Activated CD4-positive, CD25-positive, alpha-beta regulatory T cell treated with anti-CD3 and anti-CD28 coated beads, Interleukin-2, amount 50 U/mL, for 24 hours (primary cell): ENCODE results near the gene DAP3.
"Not testable (repeated sequence)": the region's sequence is repeated elsewhere in the genome, so short reads cannot be mapped to it uniquely, and the experiment has no call there.

Source experiments
- ATAC-seq, 2 donors: fragments of 150-1000 bp; cut with Tn5 transposase; one replicate each; pipeline ENCODE4 v1.10.0; 2021; ENCODE audit warnings: mild to moderate bottlenecking in 1 of 2, moderate library complexity in 1 of 2

Gene DAP3

DNA sequence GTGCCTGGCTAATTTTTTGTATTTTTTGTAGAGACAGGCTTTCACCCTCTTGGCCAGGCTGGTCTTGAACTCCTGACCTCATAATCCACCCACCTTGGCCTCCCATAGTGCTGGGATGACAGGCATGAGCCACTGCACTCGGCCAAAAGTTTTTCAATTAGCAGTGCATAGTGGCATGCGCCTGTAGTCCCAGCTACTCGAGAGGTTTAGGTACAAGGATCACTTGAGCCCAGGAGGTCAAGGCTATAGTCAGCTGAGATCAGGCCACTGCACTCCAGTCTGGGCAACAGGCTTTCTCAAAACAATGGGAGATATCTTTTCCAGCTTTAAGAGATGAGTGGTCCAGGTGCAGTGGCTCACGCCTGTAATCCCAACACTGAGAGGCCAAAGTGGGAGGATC is 30.8 kb downstream of the DAP3 start:
- ATAC-seq: no peak

DNA sequence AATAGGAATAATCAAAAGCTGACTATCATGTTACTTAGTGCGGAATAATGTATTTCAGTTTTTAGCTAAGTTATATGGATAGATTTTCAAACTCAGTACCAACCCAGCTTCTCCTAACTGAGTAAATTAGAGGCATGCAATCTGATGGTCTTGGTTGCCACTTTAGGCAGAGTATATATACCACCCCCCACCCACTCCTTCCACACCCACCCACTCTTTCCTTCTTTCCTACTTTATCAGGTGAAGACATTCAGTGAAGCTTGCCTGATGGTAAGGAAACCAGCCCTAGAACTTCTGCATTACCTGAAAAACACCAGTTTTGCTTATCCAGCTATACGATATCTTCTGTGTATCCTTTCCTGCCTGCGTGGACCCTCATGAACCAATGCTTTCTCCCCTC is 36.3 kb downstream of the DAP3 start:
- ATAC-seq: no peak

DNA sequence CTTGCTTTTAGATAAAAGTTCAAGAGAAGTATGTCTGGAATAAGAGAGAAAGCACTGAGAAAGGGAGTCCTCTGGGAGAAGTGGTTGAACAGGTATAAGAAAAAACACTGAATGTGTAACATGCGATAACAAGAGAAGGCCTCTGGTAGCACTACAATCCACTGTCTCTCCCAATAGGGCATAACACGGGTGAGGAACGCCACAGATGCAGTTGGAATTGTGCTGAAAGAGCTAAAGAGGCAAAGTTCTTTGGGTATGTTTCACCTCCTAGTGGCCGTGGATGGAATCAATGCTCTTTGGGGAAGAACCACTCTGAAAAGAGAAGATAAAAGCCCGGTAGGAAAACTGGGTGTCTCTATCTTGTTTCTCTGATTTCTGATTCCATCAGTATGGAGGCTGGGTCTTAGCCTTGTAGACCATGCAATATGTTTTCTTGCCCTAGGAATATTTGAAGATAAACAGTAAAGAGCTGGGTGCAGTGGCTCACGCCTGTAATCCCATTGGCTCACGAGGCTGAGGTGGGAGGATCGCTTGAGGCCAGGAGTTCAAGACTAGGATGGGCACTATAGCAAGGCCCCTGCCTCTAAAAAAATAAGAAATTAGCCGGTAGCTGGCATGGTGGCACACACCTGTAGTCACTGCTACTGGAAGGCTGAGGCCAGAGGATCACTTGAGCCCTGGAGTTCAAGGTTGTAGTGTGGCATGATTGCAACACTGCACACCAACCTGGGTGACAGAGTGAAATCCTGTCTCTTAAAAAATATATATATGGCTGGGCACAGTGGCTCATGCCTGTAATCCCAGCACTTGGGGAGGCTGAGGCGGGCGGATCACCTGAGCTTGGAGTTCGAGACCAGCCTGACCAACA is 40.4 kb downstream of the DAP3 start:
- no peak for ATAC-seq

DNA sequence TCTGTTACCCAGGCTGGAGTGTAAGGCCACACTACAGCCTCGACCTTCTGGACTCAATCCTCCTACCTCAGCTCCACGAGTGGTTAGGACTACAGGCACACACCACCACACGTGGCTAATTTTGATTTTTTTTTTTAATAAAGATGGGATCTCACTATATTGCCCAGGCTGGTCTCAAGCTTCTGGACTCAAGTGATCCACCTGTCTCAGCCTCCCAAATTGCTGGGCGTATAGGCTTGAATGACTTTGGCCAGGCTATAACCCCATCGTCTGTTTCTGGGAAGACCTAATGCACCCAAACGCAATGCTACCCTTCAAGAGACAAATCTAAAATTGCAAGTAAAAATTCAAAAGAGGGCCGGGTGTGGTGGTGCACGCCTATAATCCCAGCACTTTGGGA is 52.1 kb downstream of the DAP3 start:
- no peak for ATAC-seq

DNA sequence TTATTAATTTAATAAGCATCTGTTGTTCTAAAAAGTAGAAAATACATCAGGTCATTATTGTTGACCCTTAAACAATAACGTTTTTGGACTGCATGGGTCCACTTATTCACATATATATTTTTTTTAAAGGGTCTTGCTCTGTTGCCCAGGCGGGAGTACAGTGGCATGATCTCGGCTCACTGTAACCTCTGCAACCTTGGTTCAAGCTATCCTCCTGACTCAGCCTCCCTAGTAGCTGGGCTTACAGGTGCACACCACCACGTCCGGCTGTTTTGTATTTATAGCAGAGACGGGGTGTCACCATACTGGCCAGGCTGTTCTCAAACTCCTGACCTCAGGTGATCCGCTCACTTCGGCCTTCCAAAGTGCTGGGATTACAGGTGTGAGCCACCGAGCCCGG is 53.0 kb downstream of the DAP3 start:
- ATAC-seq: no peak

DNA sequence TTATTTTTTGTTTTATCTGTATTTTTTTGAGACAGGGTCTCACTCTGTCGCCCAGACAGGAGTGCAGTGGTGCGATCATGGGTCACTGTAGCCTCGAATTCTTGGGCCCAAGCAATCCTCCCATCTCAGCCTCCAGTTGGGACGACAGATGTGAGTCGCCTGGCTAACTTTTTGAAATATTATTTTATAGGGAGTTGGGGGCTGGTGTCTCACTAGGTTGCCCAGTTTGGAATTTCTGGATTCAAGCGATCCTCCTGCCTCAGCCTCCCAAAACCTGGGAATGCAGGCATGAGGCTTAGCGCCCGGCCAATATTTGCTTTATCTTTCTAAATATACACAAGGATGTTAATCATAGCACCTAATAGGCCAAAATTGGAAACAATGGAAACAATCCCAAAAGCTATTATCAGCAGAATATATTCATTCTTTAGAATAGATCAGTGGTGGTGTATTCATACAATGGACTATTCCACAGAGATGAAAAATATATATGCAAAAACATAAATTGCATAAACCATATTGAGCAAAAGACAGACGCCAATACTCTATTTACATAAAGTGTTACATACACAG is 55.9 kb downstream of the DAP3 start:
- ATAC-seq: no peak

DNA sequence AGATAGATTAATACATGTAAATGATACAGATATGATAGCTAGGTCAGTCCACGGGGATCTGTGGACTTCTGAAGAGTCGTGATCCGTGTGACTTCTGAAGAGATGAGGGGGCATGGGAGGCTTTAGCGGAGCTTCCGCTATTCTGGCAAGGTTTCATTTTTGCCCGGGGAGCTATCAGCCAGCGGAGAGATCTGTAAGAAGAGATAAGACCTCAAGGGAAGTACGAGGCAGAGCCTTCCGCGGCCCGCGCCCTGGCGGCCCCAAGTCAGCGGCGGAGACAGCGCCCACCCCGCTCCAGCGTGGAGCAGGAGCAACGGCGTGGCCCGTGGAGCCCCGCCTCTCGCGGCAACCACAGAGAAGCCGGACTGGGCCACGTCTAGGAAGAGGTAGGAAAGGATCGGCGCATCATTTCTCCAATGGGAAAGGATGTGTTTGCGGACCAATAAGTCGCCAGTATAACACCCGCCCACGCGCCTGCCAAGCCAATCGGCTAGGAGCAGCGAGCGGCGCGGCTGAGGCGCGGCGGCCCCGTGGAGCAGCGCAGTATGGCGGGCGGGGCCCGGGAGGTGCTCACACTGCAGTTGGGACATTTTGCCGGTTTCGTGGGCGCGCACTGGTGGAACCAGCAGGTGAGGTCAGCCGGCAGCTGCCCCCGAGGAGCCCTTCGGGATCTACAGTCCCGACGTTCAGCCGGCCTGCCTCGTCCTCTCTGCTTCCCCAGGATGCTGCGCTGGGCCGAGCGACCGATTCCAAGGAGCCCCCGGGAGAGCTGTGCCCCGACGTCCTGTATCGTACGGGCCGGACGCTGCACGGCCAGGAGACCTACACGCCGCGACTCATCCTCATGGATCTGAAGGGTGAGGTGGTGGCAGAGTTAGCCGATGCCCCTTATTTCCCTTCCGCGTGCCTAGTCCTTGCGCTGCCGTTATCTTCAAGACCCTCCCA is 56.7 kb downstream of the DAP3 start:
- ATAC-seq: peak; percentile 93 to 94

DNA sequence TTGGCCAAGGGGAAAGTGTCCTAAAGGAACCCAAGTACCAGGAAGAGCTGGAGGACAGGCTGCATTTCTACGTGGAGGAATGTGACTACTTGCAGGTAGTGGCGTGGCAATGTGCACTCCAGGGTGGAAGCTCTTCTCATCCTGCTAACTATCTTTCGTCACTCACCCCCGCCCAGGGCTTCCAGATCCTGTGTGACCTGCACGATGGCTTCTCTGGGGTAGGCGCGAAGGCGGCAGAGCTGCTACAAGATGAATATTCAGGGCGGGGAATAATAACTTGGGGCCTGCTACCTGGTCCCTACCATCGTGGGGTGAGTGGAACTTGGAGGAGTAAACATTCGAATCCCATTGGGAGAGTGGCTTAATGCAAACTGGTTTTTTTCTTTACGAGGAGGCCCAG is 58.7 kb downstream of the DAP3 start:
- ATAC-seq: not testable (repeated sequence)

DNA sequence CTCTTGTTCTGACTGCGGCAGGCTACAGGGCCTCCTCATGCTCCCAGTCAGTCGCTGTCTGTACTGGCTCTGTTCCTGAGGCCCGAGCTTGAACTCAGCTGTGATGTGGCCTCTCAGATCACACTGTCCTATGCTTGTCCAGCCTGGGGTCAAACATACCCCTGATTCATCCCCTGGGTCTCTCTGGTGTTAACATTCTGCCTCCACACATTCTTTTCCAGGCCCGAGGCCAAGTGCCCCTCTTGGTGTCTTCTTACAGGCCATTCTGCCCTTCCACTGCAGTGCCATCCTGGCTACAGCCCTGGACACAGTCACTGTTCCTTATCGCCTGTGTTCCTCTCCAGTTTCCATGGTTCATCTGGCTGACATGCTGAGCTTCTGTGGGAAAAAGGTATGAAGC is 59.2 kb downstream of the DAP3 start:
- not testable (repeated sequence) for ATAC-seq

DNA sequence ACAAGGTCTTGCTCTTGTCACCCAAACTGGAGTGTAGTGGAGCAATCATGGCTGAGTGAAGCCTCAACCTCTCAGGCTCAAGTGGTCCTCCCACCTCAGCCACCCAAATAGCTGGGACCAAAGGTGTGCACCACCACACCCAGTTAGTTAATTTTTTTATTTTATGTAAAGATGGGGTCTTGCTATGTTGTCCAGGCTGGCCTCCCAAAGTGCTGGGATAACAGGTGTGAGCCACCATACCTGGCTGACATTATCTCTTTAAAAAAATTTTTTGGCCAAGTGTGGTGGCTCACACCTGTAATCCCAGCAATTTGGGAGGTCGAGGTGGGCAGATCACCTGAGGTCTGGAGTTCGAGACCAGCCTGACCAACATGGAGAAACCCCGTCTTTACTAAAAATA is 70.1 kb downstream of the DAP3 start:
- not testable (repeated sequence) for ATAC-seq

DNA sequence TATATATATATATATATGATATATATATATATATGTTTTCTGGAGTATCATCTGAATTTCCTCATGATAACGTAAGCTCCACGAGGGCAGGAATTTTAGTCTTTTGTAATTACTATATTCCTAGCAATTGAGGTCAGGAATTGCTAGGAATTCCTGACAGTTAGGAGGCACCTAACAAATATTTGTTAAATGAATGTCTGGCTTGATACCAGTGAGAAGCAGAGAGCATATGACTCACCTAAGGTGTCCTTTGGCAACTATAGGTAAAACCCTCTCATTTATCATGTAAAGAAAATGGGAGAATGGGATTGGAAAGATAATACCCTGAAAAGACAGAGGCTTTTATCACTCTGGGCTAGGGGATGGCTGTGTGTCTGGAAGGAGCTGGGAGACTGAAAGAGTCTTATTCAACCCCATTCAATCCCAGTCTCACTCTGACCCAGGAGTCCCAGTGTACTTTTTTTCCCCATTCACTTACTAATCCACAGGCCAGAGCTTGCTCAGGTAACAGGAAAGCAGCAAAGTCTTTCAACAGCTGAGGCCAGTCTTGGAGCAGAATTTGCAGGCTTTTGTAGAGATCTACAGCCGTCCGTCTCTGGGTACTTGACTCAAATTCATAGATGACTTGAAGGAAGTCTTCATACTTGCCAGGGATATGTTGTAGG is 71.2 kb downstream of the DAP3 start:
- ATAC-seq: no peak

DNA sequence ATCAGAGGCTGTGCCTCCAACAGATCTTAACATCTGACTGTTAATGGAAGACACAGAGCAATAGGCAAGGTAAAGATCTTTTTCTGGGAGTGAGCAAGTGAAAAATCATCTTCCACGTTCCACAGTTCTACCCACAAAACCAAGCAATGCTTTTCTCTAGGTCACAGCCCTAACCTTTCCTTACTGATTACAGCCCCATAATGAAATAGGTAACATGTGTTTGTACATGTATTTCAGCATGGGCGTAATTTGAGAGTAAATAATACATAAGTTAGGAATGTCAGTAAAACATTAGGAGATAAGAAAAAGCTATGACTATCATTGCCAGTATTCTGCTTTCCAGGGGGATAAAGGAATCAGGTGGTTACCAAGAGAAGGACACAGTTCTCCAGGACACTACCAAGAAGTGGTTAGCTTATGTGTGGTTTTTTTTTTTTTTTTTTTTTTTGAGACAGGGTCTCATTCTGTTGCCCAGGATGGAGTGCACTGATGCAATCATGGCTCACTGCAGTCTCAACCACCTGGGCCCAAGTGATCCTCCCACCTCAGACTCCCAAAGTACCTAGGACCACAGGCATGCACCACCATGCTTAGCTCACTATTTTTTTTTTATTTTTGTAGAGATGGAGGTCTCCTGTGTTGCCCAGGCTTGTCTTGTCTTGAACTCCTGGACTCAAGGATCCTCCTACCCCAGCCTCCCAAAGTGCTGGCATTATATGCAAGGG is 72.0 kb downstream of the DAP3 start:
- ATAC-seq: no peak

DNA sequence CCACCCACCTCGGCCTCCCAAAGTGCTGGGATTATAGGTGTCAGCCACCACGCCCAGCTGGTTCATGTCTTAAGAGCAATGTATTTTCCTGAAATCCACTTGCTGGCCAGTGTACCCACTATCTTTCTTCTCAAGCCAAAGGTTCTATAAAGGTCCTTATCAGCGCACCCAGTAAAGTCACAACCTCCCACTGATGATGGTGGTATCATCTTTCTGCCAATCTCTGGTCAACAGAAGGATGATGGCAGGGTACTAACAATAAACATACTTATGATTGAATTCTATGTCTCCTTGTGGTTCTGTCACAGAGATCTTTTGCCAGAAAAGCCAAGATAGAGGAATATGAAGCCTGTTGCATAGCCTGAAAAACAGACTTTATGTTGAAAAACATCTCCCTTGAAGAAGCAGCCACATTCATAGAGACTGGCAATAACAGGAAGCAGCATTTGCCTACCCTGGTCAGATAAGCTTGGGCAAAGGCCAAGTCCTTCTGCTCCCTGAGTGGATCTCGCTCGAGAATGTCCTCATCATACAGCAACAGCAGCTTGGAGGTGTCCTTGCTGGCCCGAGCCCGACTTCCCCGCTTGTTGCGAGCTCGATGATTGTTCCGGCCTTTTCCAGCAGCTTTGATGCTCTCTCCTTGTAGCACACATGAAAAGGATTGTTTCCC is 73.0 kb downstream of the DAP3 start:
- ATAC-seq: no peak

DNA sequence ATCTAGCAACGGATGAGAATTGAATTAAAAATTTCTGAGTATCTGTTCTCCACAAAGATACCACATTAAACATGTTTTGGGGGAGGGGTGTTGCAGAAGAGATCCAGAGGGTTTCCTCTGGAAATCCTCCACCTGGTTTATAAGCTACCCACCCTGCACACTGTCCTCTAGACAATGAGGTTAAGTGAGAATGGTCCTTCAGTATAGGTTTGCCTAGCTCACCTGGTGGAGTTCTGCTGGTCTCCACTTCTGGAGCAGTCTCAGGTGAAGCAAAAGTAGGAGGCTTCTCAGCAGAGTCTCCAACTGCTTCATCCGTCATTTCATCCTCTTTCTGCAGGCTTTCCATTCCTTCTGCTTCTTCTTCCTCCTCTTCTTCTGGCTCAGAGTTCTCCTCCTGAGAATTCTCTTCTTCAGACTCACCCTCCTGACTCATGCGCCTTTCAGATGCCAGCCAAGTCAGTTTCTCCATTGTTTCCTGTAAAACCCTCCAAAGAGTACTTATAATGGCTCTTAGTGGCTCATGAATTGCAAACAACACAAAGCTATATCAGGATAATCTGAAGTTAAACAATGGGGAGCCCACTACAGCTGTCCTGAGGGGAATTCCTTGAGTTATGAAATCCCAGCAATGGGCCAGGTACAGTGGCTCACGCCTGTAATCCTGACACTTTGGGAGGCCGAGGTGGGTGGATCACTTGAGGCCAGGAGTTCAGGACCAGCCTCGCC is 74.4 kb downstream of the DAP3 start:
- not testable (repeated sequence) for ATAC-seq

DNA sequence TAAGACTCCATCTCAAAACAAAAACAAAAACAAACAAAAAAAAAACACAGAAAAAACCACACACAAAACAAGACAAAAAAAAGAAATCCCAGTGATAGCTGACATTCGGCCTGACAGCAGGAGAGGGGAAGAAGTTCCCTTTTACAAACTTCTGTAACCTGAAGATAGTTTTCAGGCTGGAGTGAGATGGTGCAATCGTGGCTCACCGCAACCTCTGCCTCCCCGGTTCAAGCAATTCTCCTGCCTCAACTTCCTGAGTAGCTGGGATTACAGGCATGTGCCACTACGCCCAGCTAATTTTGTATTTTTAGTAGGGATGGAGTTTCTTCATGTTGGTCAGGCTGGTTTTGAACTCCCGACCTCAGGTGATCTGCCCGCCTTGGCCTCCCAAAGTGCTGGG is 75.1 kb downstream of the DAP3 start:
- ATAC-seq: not testable (repeated sequence)

DNA sequence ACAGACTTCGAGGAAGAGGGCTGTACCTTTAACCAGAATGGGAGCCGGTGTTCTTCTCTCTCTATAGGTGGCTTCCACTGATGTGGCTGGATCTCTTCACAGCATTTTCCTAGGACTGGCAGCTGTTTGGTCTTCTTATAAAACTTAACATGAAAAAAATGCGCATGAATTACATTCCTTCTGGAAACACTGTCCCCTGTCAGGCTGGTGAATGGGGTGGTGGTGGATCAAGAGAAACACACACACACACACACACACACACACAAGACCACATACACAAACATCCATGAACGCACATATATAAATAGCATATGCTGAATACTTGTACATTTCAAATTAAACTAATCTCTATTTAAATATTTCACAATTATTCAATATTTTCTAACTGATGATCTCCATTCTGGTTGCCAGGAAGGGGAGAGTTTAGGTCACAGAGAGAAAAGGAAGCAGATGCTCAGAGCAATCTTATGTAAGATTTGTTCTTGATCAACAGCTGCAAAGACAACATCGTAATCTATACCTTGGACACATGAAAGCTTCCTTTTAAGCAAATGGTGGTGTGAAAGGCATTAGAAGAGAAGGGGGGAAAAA is 78.6 kb downstream of the DAP3 start:
- ATAC-seq: not testable (repeated sequence)

DNA sequence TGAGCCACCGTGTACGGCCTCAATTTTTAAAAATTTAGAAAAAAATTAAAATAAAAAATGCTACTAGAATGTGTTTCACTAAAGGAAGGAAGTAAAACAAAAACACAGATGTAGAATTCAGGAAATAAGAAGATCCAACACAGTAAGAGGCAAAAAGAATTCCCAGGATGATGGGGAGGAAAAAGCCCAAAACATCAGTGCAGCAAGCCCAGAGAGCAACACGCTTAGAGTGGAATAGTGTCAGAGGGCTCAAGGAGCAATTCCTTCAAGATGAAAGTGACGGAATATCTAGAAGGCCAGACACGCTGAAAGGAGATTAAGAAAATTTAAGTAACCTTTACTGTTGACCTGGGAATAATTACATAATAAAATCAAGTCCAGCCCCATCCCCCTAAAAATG is 80.4 kb downstream of the DAP3 start:
- no peak for ATAC-seq

DNA sequence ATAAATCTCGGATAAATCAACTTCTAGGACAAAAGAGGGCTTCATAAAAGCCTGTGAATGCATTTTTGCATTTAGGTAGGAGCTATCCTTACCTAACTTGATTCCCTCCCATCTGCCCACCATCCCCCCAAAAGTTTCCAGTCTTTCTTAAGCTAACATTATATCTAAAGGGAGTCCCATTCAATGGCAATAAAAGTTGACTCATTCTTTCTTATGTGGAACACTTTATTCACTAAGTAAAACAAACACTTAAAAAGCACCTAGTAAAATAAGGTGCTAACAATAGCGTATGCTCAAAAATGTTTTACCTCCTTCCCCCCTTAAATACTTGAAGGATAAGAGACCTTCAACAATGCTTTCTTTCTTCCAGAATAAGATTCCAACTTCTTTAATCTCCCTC is 84.3 kb downstream of the DAP3 start:
- ATAC-seq: no peak

DNA sequence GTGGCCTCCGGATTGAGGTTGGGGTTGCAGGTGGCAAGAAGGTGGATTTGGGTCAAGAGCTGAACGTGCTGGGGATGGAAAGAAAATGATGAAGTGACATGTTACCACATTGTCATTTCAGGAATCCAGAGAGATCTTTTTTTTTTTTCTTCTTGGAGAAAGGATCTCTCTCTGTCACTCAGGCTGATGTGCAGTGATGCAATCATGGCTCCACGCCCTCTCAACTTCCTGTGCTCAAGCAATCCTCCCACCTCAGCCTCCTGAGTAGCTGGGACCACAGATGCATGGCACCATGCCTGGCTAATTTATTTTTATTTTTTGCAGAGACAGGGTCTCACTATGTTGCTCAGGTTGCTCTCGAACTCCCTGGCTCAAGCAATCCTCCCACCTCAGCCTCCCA is 87.5 kb downstream of the DAP3 start:
- no peak for ATAC-seq

DNA sequence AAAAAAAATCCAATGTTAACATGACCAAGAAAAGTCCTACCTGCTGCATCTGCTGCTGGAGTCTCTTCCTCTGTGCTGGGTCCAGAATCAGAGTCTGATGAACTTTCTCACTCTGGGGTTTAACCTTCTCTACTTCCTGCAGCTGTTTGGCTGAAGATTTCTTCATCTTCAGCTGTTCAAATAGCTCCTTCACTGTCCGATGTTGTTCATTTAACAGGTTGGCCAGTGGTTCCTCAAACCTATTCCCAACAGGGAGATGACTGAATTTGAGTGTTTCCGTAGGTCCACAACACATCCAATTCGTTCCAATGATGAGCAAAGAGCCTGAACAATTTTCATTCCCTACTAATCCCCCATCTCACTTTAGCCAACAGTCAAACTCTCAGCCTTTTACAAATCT is 88.7 kb downstream of the DAP3 start:
- ATAC-seq: no peak
